Heart left ventricle (tissue), 16 donors: ENCODE measurements around the gene CDH6. TPM values are rescaled to one million over a fixed set of nuclear protein-coding genes. Genes with fewer than 3 reads are reported as not detected.

Source experiments
- ATAC-seq, 4 donors: fragments of 200-7000 bp; cut with Tn5 transposase; one replicate each; pipeline ENCODE4 v1.9.1; 2020 to 2022; ENCODE audit warnings: moderate library complexity in 4 of 4, mild to moderate bottlenecking in 3 of 4, moderate number of reproducible peaks in 1 of 4
- DNase-seq, 5 donors: peaks; one replicate each; pipeline ENCODE4 v3.0.0-alpha.2; 2020
- H3K27ac ChIP-seq, 12 donors: fragments of 200-600 bp; sonication (generic) in 4 of 12; one replicate each; pipeline versions ENCODE4 v1.5.0 to v1.8.0; 2016 to 2022; ENCODE audit warnings: mild to moderate bottlenecking in 2 of 12
- H3K27me3 ChIP-seq, 9 donors: fragments of 200-600 bp; sonication (generic) in 2 of 9; one replicate each; pipeline versions ENCODE4 v1.5.1 to v1.8.0; 2016 to 2022; ENCODE audit warnings: mild to moderate bottlenecking in 3 of 9
- H3K36me3 ChIP-seq, 9 donors: fragments of 200-600 bp; sonication (generic) in 2 of 9; one replicate each; pipeline versions ENCODE4 v1.5.0 to v1.8.0; 2018 to 2022; ENCODE audit warnings: mild to moderate bottlenecking in 2 of 9
- H3K4me1 ChIP-seq, 12 donors: fragments of 200-600 bp; sonication (generic) in 4 of 12; one replicate each; pipeline versions ENCODE4 v1.5.0 to v1.8.0; 2016 to 2022; ENCODE audit warnings: mild to moderate bottlenecking in 3 of 12
- H3K4me3 ChIP-seq, 12 donors: fragments of 200-600 bp; sonication (generic) in 4 of 12; one replicate each; pipeline versions ENCODE4 v1.5.0 to v1.8.0; 2017 to 2022; ENCODE audit warnings: mild to moderate bottlenecking in 9 of 12, moderate library complexity in 4 of 12
- H3K9me3 ChIP-seq, 12 donors: fragments of 200-600 bp; sonication (generic) in 4 of 12; one replicate each; pipeline versions ENCODE4 v1.5.0 to v1.8.0; 2016 to 2022; ENCODE audit warnings: mild to moderate bottlenecking in 1 of 12
- CTCF ChIP-seq, 12 donors: fragments of 200-600 bp; sonication (generic) in 4 of 12; IDR thresholded peaks; one replicate each; pipeline versions ENCODE4 v1.5.0 to v1.8.0; 2018 to 2022; ENCODE audit warnings: antibody characterized with exemption in 12 of 12, mild to moderate bottlenecking in 5 of 12
- POLR2A ChIP-seq, 2 donors: fragments of 450-650 bp; IDR thresholded peaks; one replicate each; pipeline ENCODE4 v1.6.1; 2017; ENCODE audit warnings: antibody characterized with exemption in 2 of 2, mild to moderate bottlenecking in 2 of 2, moderate library complexity in 2 of 2
- WGBS, 4 donors: extraction: QIAGEN DNeasy Blood & Tissue Kit in 2 of 4; methylation state at CpG; one replicate each; pipeline versions ENCODE4 v1.1.5 to v1.1.7; 2013 to 2018; 5-methylcytosine and 5-hydroxymethylcytosine counted together
- intact Hi-C, 10 donors: fragments of 100-400 bp; cut with DNase I; formaldehyde crosslinking; loops; one replicate each; pipeline versions ENCODE4 v1.11.1 to v1.14.2; 2022
- polyA plus RNA-seq, 2 donors: library from polyadenylated mRNA; stranded (reverse); fragments of 200-250 nt; gene quantifications; one replicate each; pipeline ENCODE4 v1.2.3, GENCODE V29; 2013
- total RNA-seq, 9 donors: library from RNA; depleted of rRNA in 2 of 9; stranded (reverse); fragments of >200 nt in 2 of 9; fragmentation: NEBNext Ultra II Directional in 3 of 9; extraction: Animal tissue kit (Norgen Biotek cat#: 25700) in 3 of 9; gene quantifications; one replicate each; pipeline versions ENCODE4 v1.1.0 to v1.2.4, GENCODE V29; 2016 to 2023
- donor health status: ischemic (EF 13 %, LVEDD 7.1; RV severe dilation, severe dysfunction).
- donor health status: healthy with polysubstance abuse.
- donor health status: DM: no; HTN: yes; CAD: no.
- donor health status: DM: no; HTN: no; CAD: no.
- donor health status: ischemic (EF 25% LVEDD 6.9; RV normal size, moderate dysfunction).
- donor health status: ischemic (EF 25% LVEDD 5.7; RV mildly dilated, moderate dysfunction).
- donor health status: healthy.
- donor health status: DM: yes; HTN: yes; CAD: no.
- donor health status: ischemic (EF 35%, LVEDD 5.7; RV mildly dilated, moderate dysfunction).
- donor health status: nonischemic (EF 11% LVEDD 7.7; RV severe dilation, severe dysfunction).
- donor health status: DM: yes; HTN: yes; CAD: no.
- donor health status: PGD.
- donor health status: ischemic (EF 29% LVEDD 5.4; RV normal size, mild dysfunction).
- donor health status: nonischemic (EF 23%, LVEDD 6.1; RV moderate dilation, normal function).

Gene CDH6
- total and polyA plus RNA-seq, 11 donors, result 0.83 to 5.4 (median 3.1) TPM

GRCh38 chr5:31335456-31335855 is 142.0 kb downstream of the CDH6 start:
- intact Hi-C loops, result no loop called here
- Histone ChIP-seq H3K9me3 (no peaks in the 10 kb centered on the region), H3K36me3 (no peaks in the 10 kb centered on the region), H3K4me1 (no peaks in the 10 kb centered on the region), H3K27ac (no peak overlapping the region), H3K4me3 (no peak overlapping the region), H3K27me3 (no peaks in the 10 kb centered on the region)
- no peak for TF ChIP-seq CTCF (IDR thresholded peaks at IDR 0.05)
- no peak for TF ChIP-seq POLR2A (IDR thresholded peaks at IDR 0.05)
- DNase-seq (no peak), ATAC-seq (no peak)

GRCh38 chr5:31343946-31344345 is 150.5 kb downstream of the CDH6 start:
- Histone ChIP-seq H3K9me3 (no peaks in the 10 kb centered on the region), H3K4me1 (no peaks in the 10 kb centered on the region), H3K27ac (no peak overlapping the region), H3K27me3 (peaks cover 0 to 8% (median 0%) of the 10 kb centered on the region in 9 donors), H3K4me3 (no peak overlapping the region), H3K36me3 (no peaks in the 10 kb centered on the region)
- intact Hi-C loops, result no loop called here
- DNase-seq (no peak), ATAC-seq (no peak)
- TF ChIP-seq POLR2A (IDR thresholded peaks at IDR 0.05), result no peak
- TF ChIP-seq CTCF (IDR thresholded peaks at IDR 0.05), result no peak
- WGBS, 4 donors, result 54 to 63% (median 59%) methylated on average over 3 of the region's 3 CpGs

DNA sequence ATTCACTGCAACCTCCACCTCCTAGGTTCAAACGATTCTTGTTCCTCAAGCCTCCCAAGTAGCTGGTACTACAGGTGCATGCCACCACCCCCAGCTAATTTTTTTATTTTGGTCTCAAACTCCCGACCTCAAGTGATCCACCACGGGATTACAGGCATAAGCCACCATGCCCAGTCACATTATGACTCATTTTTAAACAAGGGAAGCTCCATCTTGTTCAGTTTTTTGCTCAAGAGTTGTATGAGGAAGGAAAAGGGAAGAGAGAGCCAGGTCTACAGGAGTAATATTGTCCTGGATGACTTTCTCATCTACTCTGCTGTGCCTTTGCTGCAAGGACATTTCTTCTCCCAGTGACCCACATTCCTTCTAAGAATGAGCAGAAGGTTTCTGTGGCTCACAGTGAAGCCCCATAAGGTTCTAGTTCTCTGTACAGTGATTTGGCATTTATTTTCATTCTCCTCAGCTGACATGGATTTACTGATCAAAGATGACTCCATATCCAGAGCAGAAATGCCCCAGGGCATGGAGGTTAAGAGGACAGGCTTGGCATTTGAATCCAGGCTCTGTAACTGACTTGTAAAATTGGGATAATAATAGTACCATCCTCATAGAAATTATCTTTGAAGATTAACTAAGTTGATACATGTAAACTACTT is 153.5 kb downstream of the CDH6 start:
- H3K27ac ChIP-seq, result no peak overlapping the region
- ATAC-seq, result no peak
- H3K4me3 ChIP-seq, result no peak overlapping the region
- TF ChIP-seq POLR2A (IDR thresholded peaks at IDR 0.05), result no peak
- no peak for TF ChIP-seq CTCF (IDR thresholded peaks at IDR 0.05)
- intact Hi-C loops, result no loop called here
- no peaks in the 10 kb centered on the region for H3K36me3 ChIP-seq
- WGBS, 4 donors, result 65 to 72% (median 68%) methylated on average over 3 of the region's 3 CpGs
- DNase-seq, result no peak
- H3K4me1 ChIP-seq, result no peaks in the 10 kb centered on the region
- H3K9me3 ChIP-seq, result no peaks in the 10 kb centered on the region
- peaks cover 0 to 8% (median 0%) of the 10 kb centered on the region in 9 donors for H3K27me3 ChIP-seq

- TF ChIP-seq CTCF (IDR thresholded peaks at IDR 0.05) (no peak), POLR2A (IDR thresholded peaks at IDR 0.05) (no peak)
- DNase-seq (no peak), ATAC-seq (no peak)
- Histone ChIP-seq H3K27me3 (peaks cover 0 to 8% (median 0%) of the 10 kb centered on the region in 9 donors), H3K4me1 (no peaks in the 10 kb centered on the region), H3K9me3 (no peaks in the 10 kb centered on the region), H3K27ac (no peak overlapping the region), H3K36me3 (no peaks in the 10 kb centered on the region), H3K4me3 (no peak overlapping the region)
- intact Hi-C loops, result no loop called here
Measured at GRCh38 chr5:31347552-31347905, 154.0 kb downstream of the CDH6 start.
